ENCODE measurements around the gene SERPINA4. TPM values are rescaled to one million over a fixed set of nuclear protein-coding genes. Genes with fewer than 3 reads are reported as not detected.

SERPINA4 gene
- total RNA-seq, 1 donor from 2014 or later: 5.9 TPM

DNA sequence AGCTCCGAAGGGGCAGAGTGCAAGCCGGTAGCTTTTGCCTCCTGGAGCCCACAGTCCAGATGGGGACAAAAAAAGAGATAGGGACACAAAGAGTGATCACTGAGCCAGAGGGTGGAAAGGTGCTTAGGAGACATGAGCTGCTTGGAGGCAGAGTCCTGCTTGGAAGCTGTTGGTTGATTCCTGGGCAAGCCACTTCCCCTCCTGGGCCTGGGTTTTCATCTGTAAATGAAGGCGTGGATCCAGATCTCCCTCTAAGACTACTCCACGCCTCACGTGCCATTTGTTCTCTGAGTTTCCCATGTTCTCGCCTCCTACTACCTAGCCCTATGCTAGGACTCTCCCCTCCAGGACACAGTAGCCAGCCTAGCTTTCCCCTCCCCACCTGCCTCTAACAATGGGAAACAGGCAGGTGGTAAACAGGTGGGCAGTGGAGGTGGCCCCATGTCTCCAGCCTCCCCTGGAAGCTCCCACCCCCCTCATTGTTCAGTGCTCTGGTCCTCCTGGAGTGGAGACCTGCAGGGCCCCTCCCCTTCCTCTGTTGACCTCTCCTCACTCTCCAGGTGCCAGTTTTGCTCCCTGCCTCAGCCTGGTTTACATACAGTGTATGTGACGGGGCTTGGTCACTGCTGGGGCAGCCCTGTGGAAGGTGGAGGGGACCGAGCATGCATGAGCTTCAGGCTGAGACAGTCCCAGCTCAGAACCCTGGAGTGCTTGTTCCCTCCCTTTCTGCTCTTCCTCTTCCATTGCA, 54.8 kb downstream of the SERPINA4 start:
- H3K36me3 Mint-ChIP-seq (ENCODE audit: insufficient read depth): peaks cover 12% of the 10 kb centered on the region
- peaks cover 8% of the 10 kb centered on the region for H3K27me3 Mint-ChIP-seq
- no peak for DNase-seq (ENCODE audit: low spot score, unreplicated experiment)

DNA sequence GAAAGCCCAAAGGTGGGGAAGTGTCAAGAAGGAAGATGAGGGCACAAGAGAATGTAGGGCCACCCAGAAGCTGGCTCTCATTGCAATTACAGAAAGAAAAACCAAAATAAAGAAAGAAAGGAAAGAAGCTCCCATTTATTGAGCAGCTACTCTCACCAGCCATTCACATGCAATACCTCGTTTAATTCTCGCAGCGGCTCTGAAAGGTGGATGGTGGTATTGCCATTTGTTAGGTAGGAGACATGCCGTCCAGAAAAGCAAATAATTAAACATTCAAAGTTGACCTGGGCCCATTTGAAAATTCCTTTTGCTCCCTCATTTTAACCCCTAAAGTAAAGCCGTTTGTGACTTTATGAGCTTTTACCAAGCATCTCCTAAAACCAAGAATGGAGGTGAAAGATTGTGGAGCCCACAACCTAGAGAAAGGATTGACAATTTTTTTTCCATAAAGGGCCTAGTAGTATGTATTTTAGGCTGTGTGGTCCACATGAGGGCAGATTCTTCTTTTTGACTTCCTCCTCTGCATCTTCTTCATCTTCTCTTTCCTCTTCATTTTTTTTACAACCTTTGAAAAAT, 56.2 kb downstream of the SERPINA4 start:
- Mint-ChIP-seq H3K4me3 (ENCODE audit: low read depth) (no peak overlapping the region), H3K9me3 (ENCODE audit: low read depth) (peaks cover 29% of the 10 kb centered on the region), H3K27me3 (peaks cover 11% of the 10 kb centered on the region), H3K27ac (no peak overlapping the region), H3K4me1 (ENCODE audit: low read depth) (peaks cover 6% of the 10 kb centered on the region), H3K36me3 (ENCODE audit: insufficient read depth) (peaks cover 12% of the 10 kb centered on the region)
- no peak for DNase-seq (ENCODE audit: low spot score, unreplicated experiment)
- TF ChIP-seq, protein P1, sequence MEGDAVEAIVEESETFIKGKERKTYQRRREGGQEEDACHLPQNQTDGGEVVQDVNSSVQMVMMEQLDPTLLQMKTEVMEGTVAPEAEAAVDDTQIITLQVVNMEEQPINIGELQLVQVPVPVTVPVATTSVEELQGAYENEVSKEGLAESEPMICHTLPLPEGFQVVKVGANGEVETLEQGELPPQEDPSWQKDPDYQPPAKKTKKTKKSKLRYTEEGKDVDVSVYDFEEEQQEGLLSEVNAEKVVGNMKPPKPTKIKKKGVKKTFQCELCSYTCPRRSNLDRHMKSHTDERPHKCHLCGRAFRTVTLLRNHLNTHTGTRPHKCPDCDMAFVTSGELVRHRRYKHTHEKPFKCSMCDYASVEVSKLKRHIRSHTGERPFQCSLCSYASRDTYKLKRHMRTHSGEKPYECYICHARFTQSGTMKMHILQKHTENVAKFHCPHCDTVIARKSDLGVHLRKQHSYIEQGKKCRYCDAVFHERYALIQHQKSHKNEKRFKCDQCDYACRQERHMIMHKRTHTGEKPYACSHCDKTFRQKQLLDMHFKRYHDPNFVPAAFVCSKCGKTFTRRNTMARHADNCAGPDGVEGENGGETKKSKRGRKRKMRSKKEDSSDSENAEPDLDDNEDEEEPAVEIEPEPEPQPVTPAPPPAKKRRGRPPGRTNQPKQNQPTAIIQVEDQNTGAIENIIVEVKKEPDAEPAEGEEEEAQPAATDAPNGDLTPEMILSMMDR (IDR thresholded peaks at IDR 0.05; ENCODE audit: unreplicated experiment): no peak

More for the DNA sequence above, 54.8 kb downstream of the SERPINA4 start:
- H3K9me3 Mint-ChIP-seq (ENCODE audit: low read depth): peaks cover 29% of the 10 kb centered on the region
- peaks cover 13% of the 10 kb centered on the region for H3K4me1 Mint-ChIP-seq (ENCODE audit: low read depth)
- no peak overlapping the region for H3K27ac Mint-ChIP-seq
- TF ChIP-seq, protein P1 (IDR thresholded peaks at IDR 0.05; ENCODE audit: unreplicated experiment): no peak
- no peak overlapping the region for H3K4me3 Mint-ChIP-seq (ENCODE audit: low read depth)

DNA sequence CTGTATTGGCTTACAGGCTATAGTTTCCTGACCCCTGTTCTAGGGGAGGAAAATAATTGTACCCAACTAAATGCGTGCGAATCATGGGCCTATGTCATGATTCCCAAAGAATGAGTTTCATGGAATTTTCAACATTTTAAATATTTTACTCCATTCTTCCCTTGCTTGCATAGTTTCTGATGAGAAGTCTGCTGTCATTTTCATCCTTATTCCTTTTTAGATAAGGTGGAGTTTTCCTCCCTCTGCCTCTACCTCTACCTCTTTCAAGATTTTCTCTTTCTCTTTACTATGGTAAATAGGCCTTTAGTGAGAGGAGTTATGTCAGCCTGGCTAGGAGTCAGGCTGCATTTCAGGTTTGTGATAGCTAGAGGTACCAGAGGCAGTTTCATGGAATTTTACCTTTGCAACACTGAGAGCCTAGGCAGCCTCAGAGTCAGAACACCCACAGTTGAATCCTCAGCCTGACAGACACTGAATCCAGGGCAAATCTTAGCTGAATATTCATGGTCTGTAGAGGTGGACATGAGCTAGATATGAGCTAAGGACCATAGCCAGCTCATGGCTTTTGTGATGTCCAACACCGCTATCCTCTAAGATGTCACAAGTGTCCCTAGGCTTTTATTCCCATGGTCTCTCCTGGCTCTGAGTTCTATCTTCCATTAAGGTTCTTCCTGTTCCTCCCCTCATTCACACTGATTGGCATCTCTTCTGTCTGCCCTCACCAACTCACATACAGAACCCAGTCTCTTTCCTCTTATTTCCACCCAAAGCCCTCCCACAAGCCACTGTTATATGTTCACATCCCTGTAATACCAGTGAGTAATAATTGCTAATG, 57.0 kb downstream of the SERPINA4 start:
- H3K4me3 Mint-ChIP-seq (ENCODE audit: low read depth): no peak overlapping the region
- peaks cover 11% of the 10 kb centered on the region for H3K27me3 Mint-ChIP-seq
- H3K4me1 Mint-ChIP-seq (ENCODE audit: low read depth): peaks cover 2% of the 10 kb centered on the region
- H3K9me3 Mint-ChIP-seq (ENCODE audit: low read depth): peaks cover 29% of the 10 kb centered on the region
- DNase-seq (ENCODE audit: low spot score, unreplicated experiment): no peak
- TF ChIP-seq, protein P1 (IDR thresholded peaks at IDR 0.05; ENCODE audit: unreplicated experiment): no peak
- no peak overlapping the region for H3K27ac Mint-ChIP-seq
- H3K36me3 Mint-ChIP-seq (ENCODE audit: insufficient read depth): peaks cover 12% of the 10 kb centered on the region

DNA sequence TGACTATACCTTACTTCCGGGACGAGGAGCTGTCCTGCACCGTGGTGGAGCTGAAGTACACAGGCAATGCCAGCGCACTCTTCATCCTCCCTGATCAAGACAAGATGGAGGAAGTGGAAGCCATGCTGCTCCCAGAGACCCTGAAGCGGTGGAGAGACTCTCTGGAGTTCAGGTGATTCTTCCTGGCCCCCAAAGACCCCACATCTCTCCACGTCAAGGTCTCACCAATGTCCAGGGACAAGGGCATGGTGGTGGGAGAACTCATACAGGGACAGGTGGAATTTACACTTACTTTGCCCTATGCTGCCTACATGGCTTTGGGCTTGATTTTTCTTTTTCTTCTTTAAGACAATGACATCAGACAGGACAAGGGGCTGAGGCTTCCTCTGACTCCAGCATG, 58.1 kb downstream of the SERPINA4 start:
- DNase-seq (ENCODE audit: low spot score, unreplicated experiment): no peak
- no peak overlapping the region for H3K27ac Mint-ChIP-seq
- peaks cover 29% of the 10 kb centered on the region for H3K9me3 Mint-ChIP-seq (ENCODE audit: low read depth)
- H3K4me3 Mint-ChIP-seq (ENCODE audit: low read depth): no peak overlapping the region
- TF ChIP-seq, protein P1 (IDR thresholded peaks at IDR 0.05; ENCODE audit: unreplicated experiment): no peak
- H3K36me3 Mint-ChIP-seq (ENCODE audit: insufficient read depth): peaks cover 12% of the 10 kb centered on the region
- peaks cover 11% of the 10 kb centered on the region for H3K27me3 Mint-ChIP-seq
- no peaks in the 10 kb centered on the region for H3K4me1 Mint-ChIP-seq (ENCODE audit: low read depth)

Other genes starting within 250 kb of the SERPINA4 start
- gene SERPINA6, start 238.1 kb upstream of the SERPINA4 start, total RNA-seq: 1.6 and 2.0 TPM in 2 replicates
- gene SERPINA2, start 194.7 kb upstream of the SERPINA4 start, total RNA-seq: not detected in 2 replicates
- 411 and 431 TPM in 2 replicates for gene SERPINA1, start 172.8 kb upstream of the SERPINA4 start, total RNA-seq
- 0.47 and 0.89 TPM in 2 replicates for gene SERPINA11, start 108.6 kb upstream of the SERPINA4 start, total RNA-seq
- not detected in 2 replicates for gene SERPINA9, start 85.2 kb upstream of the SERPINA4 start, total RNA-seq
- gene SERPINA12, start 52.0 kb upstream of the SERPINA4 start, total RNA-seq: not detected in 2 replicates
- 37.7 and 39.5 TPM in 2 replicates for gene SERPINA5, start 20.0 kb downstream of the SERPINA4 start, total RNA-seq
- gene SERPINA3, start 50.9 kb downstream of the SERPINA4 start, total RNA-seq: 5.2 and 8.0 TPM in 2 replicates
- gene GSC, start 208.7 kb downstream of the SERPINA4 start, total RNA-seq: not detected in 2 replicates

Data from progenitor cell of endocrine pancreas (in vitro differentiated cells).